Mesodermal cell (in vitro differentiated cells): ENCODE data around the gene NEURL2.

Experiments
- H3K27ac ChIP-seq: 2 replicates; pipeline ENCODE4 v1.7.0; 2013; ENCODE audit warnings: mild to moderate bottlenecking, low read depth, low read length, moderate library complexity; ENCODE audit not compliant: severe bottlenecking
- H3K36me3 ChIP-seq: 2 replicates; pipeline ENCODE4 v1.7.1; 2013; ENCODE audit warnings: mild to moderate bottlenecking, low read length, moderate library complexity; ENCODE audit not compliant: control insufficient read depth, insufficient read depth
- H3K4me1 ChIP-seq: one replicate; pipeline ENCODE4 v1.7.1; 2013; ENCODE audit warnings: mild to moderate bottlenecking, low read length; ENCODE audit not compliant: insufficient read depth, control insufficient read depth, poor library complexity, severe bottlenecking
- H3K4me3 ChIP-seq: 2 replicates; pipeline ENCODE4 v1.7.0; 2013; ENCODE audit warnings: low read length, control low read depth, mild to moderate bottlenecking; ENCODE audit not compliant: insufficient read depth, poor library complexity, severe bottlenecking; ENCODE audit errors: extremely low read depth
- H3K9me3 ChIP-seq: 2 replicates; pipeline ENCODE4 v1.7.1; 2013; ENCODE audit warnings: mild to moderate bottlenecking, low read length, moderate library complexity; ENCODE audit not compliant: control insufficient read depth
- WGBS, 2 experiments: methylation state at CpG; one replicate each; pipeline ENCODE4 v1.1.5; 2013; ENCODE audit warnings: missing lambda C conversion rate in 2 of 2; ENCODE audit not compliant: insufficient coverage in 2 of 2; 5-methylcytosine and 5-hydroxymethylcytosine counted together

The NEURL2 gene

DNA sequence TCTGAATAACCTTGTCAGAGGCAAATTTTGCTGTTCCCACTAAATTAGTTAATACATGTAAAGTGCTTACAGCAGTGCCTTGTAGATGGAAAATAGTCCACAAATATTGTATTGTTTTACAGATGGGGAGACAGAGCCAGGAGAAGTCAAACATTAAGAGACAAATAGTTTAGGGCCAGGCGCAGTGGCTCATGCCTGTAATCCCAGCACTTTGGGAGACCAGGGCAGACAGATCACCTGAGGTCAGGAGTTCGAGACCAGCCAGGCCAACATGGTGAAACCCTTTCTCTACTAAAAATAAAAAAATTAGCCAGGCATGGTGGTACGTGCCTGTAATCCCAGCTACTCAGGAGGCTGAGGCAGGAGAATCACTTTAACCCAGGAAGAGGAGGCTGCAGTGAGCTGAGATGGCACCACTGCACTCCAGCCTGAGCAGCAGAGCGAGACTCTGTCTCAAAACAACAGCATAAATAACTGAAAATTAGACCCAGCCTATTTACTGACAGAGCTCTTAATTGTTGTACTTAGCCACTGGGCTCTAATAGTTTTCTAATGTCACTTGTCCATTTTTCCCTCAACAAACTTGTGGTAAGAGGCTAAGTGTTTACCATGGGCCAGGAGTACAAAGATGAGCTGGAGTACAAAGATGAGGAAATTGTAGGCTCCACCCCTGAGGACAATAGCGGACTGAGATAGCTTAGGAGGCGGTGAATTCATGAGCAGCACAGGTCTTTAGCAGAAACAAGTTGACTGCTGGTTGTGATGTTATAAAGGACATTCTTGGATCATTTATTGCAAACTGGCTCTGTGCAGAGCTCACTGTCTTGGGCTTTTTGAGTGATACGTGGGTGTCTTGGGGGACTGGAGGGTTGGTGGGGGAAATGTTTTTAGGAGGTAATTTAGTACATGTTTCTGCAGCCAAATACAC, 27.2 kb downstream of the NEURL2 start:
- Histone ChIP-seq H3K36me3 (no peaks in the 10 kb centered on the region), H3K27ac (no peak overlapping the region), H3K4me3 (no peak overlapping the region), H3K4me1 (no peaks in the 10 kb centered on the region), H3K9me3 (no peaks in the 10 kb centered on the region)
- 93% methylated on average over 4 to 6 of the region's 7 CpGs for WGBS, 2 experiments

DNA sequence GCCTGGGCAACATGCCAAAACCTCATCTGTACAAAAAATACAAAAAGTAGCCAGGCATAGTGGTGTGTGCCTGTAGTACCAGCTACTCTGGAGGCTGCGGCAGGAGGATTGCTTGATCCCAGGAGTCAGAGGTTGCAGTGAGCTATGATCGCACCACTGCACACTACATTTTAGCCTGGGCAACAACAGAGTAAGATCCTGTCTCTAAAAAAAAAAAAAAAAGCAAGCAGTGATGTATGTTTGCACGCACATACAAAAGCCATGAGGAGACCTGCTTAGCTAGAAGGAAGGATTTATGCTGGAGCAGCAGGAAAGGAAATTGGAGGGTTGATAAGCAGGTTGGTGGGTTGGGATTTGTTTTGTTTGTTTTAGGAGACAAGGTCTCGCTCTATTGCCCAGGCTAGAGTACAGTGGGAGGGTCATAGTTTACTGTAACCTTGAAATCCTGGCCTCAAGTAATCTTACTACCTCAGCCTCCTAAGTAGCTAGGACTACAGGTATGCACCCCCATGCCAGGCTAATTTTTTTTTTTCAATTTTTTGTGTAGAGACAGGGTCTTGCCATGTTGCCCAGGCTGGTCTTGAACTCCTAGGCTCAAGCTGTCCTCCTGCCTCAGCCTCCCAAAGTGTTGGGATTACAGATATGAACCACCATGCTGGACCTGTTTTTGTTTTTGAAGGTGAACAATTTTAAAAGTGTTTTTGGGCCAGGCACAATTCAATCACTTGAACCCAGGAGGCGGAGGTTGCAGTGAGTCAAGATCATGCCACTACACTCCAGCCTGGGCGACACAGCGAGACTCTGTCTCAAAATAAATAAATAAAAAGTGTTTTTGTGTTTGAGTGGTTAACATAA, 29.6 kb downstream of the NEURL2 start:
- 88 to 100% methylated on average over 2 of the region's 7 CpGs for WGBS, 2 experiments

GRCh38 chr20:45860560-45861220, 30.3 kb downstream of the NEURL2 start:
- H3K9me3 ChIP-seq: no peaks in the 10 kb centered on the region
- 89 to 98% methylated on average over 5 to 6 of the region's 7 CpGs for WGBS, 2 experiments
- H3K4me1 ChIP-seq: peaks cover 9% of the 10 kb centered on the region
- no peak overlapping the region for H3K27ac ChIP-seq
- no peaks in the 10 kb centered on the region for H3K36me3 ChIP-seq
- H3K4me3 ChIP-seq: no peak overlapping the region

More for the DNA sequence above, 29.6 kb downstream of the NEURL2 start:
- peaks cover 3% of the 10 kb centered on the region for H3K4me1 ChIP-seq
- no peaks in the 10 kb centered on the region for H3K9me3 ChIP-seq
- no peak overlapping the region for H3K4me3 ChIP-seq
- no peak overlapping the region for H3K27ac ChIP-seq
- H3K36me3 ChIP-seq: no peaks in the 10 kb centered on the region

DNA sequence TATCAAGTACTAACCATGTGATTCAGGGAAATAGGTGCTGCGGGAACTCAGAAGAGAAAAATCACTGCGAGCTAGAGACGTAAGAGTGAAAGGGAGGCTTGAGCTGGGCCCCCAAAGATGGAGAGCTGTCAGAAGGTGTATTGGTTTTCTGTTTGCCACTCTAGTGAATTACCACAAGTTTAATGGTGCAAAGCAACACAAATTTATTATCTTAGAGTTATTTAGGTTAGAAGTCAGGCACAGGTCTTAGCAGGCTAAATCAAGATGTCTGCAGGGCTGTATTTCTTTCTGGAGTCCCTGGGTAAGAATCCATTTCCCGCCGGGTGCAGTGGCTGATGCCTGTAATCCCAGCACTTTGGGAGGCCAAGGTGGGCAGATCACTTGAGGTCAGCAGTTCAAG, 31.1 kb downstream of the NEURL2 start:
- no peaks in the 10 kb centered on the region for H3K9me3 ChIP-seq
- H3K4me3 ChIP-seq: no peak overlapping the region
- WGBS, 2 experiments: 100% methylated on average over 5 of the region's 5 CpGs
- H3K4me1 ChIP-seq: peaks cover 9% of the 10 kb centered on the region
- H3K36me3 ChIP-seq: peaks cover 2% of the 10 kb centered on the region
- no peak overlapping the region for H3K27ac ChIP-seq

- Histone ChIP-seq H3K27ac (peak overlapping the region; percentile 64), H3K4me3 (peak overlapping the region; percentile 91), H3K4me1 (peaks cover 9% of the 10 kb centered on the region), H3K36me3 (peaks cover 14% of the 10 kb centered on the region), H3K9me3 (no peaks in the 10 kb centered on the region)
- 6 to 11% methylated on average over 3 of the region's 13 CpGs for WGBS, 2 experiments
Observed at GRCh38 chr20:45857882-45858216, 33.2 kb downstream of the NEURL2 start.

DNA sequence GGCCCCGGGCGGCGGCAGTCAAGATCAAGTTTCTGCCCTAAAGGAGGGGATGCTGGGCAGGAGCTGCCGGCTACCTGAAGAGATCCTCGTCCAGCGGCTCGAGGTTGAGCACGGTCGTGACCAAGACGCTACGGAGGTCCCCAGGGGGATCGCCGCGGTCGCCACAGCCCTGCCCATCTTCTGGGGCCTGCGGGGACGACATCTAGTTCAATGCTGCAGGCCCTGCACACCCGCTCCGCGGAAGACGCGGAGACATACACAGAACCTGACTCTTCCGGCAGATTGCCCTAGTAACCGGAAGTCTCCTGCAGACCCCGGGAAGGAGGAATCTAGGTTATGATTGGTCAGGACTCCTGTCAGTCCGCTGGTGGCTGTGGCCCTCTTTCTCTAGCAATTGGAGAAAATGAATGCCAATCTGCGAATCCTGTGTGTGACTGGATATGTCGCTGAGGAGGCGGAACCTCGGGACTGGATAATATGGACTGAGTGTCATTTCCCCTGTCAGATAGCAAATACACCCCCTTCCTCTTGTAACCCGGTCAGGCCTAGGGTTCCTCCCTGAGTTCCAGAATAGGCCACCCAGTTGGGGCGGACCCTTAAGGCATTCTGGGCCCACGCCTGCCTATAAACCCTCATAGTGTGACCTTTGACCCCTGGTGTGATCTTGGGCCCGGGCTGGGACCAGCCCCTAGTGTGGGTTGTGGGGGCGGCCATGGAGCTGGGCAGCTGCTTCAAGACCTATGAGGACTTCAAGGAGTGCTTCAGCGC, 33.7 kb downstream of the NEURL2 start, which contains the start of the genes ACOT8 and ZSWIM3:
Gene ACOT8 (minus strand): TSS at position 279 of the 768 bp plus-strand sequence. CDS start 77 bp downstream, at position 202.
Gene ZSWIM3 (plus strand): TSS at position 501 of the 768 bp plus-strand sequence. CDS start 212 bp downstream, at position 713.
- H3K9me3 ChIP-seq: no peaks in the 10 kb centered on the region
- peaks cover 15% of the 10 kb centered on the region for H3K36me3 ChIP-seq
- peaks cover 9% of the 10 kb centered on the region for H3K4me1 ChIP-seq
- peak within 1 kb of the TSS; percentile 64 for H3K27ac ChIP-seq
- WGBS, 2 experiments: 0% methylated on average over 22 to 30 of the region's 36 CpGs
- peak within 1 kb of the TSS; percentile 91 for H3K4me3 ChIP-seq

DNA sequence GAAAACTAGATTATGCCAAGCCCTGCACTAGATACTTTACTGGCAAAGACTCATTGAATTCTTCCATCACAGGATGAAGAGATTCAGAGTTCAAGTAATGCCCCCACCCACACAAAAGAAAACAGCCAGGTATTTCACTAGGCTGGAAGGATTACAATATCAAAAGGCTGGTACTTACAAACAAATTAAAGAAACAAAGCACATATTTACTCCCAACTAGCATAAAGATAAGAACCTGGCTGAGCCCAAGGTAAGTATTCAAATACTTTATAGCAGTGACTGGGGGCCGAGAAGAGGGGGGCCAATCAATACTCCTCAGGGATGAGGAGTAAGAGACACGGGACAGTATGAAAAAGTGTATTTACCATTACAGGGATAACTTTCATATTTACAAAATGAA, 37.5 kb downstream of the NEURL2 start:
- Histone ChIP-seq H3K9me3 (no peaks in the 10 kb centered on the region), H3K27ac (no peak overlapping the region), H3K4me3 (no peak overlapping the region), H3K36me3 (peaks cover 26% of the 10 kb centered on the region), H3K4me1 (peaks cover 9% of the 10 kb centered on the region)
- 40% methylated on average over 1 of the region's 2 CpGs; no CpG with 5 or more reads in 1 of the 2 experiments for WGBS, 2 experiments

DNA sequence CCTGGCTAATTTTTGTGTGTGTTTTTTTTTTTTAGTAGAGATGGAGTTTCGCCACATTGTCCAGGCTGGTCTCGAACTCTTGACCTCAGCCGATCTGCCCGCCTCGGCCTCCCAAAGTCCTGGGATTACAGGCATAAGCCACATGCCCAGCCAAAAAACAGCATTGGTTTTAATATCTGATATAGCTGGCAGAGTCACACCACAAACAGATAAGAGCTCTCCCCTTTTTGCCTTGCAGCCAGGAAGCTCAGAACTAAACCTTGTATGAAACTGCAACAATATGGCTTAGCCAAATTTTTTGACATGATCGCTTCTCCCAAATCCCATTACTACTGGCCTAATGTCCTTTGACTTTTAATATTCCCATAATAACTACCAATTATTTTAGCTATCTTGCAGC, 38.7 kb downstream of the NEURL2 start:
- no peak overlapping the region for H3K4me3 ChIP-seq
- H3K4me1 ChIP-seq: peaks cover 6% of the 10 kb centered on the region
- 97 to 100% methylated on average over 5 to 6 of the region's 6 CpGs for WGBS, 2 experiments
- H3K9me3 ChIP-seq: no peaks in the 10 kb centered on the region
- H3K27ac ChIP-seq: no peak overlapping the region
- peaks cover 26% of the 10 kb centered on the region for H3K36me3 ChIP-seq

GRCh38 chr20:45851501-45851900, 39.5 kb downstream of the NEURL2 start:
- H3K27ac ChIP-seq: no peak overlapping the region
- peaks cover 33% of the 10 kb centered on the region for H3K36me3 ChIP-seq
- no peak overlapping the region for H3K4me3 ChIP-seq
- peaks cover 6% of the 10 kb centered on the region for H3K4me1 ChIP-seq
- H3K9me3 ChIP-seq: no peaks in the 10 kb centered on the region

GRCh38 chr20:45850926-45851325, 40.1 kb downstream of the NEURL2 start:
- no peaks in the 10 kb centered on the region for H3K9me3 ChIP-seq
- WGBS, 2 experiments: 100% methylated on average over 1 of the region's 1 CpG
- peaks cover 39% of the 10 kb centered on the region for H3K36me3 ChIP-seq

More at GRCh38 chr20:45850926-45851325, 40.1 kb downstream of the NEURL2 start:
- Histone ChIP-seq H3K27ac (no peak overlapping the region), H3K4me1 (peaks cover under 1% of the 10 kb centered on the region), H3K4me3 (no peak overlapping the region)
